Astrocyte (in vitro differentiated cells and primary cell): Measurements from ENCODE around the gene CCDC102B. TPM values are rescaled to one million over a fixed set of nuclear protein-coding genes. Genes with fewer than 3 reads are reported as not detected.

ENCODE experiments used
- DNase-seq: peaks from one replicate; pipeline ENCODE4 v3.0.0-alpha.2; 2010; ENCODE audit warnings: low read depth
- FAIRE-seq: peaks from 2 replicates; lab custom pipeline; 2011; peaks lifted over from hg19 to GRCh38; lab: Jason Lieb, UNC
- H2AFZ ChIP-seq: 2 replicates; pipeline ENCODE4 v1.6.0; 2012; ENCODE audit warnings: low read depth, low read length, inconsistent platforms
- H3K27ac ChIP-seq: 2 replicates; pipeline ENCODE4 v1.5.1; 2011; ENCODE audit warnings: low read depth, low read length, inconsistent platforms
- H3K27me3 ChIP-seq: 2 replicates; pipeline ENCODE4 v1.6.0; 2011; ENCODE audit warnings: low read length, inconsistent platforms; ENCODE audit not compliant: insufficient read depth
- H3K36me3 ChIP-seq: 2 replicates; pipeline ENCODE4 v1.5.1; 2011; ENCODE audit warnings: low read length, inconsistent platforms; ENCODE audit not compliant: insufficient read depth
- H3K4me1 ChIP-seq: 2 replicates; pipeline ENCODE4 v1.5.1; 2011; ENCODE audit warnings: low read length, inconsistent platforms; ENCODE audit not compliant: insufficient read depth
- H3K4me2 ChIP-seq: 2 replicates; pipeline ENCODE4 v1.6.0; 2012; ENCODE audit warnings: low read length, inconsistent platforms
- H3K4me3 ChIP-seq: 2 replicates; pipeline ENCODE4 v1.5.1; 2011; ENCODE audit warnings: low read depth, mild to moderate bottlenecking, low read length, inconsistent platforms; ENCODE audit not compliant: insufficient read depth
- H3K79me2 ChIP-seq: 2 replicates; pipeline ENCODE4 v1.6.0; 2012; ENCODE audit warnings: mild to moderate bottlenecking, low read length, inconsistent platforms; ENCODE audit not compliant: insufficient read depth
- H3K9ac ChIP-seq: 2 replicates; pipeline ENCODE4 v1.6.0; 2012; ENCODE audit warnings: mild to moderate bottlenecking, low read length, inconsistent platforms
- H3K9me3 ChIP-seq: 2 replicates; pipeline ENCODE4 v1.5.1; 2012; ENCODE audit warnings: low read depth, mild to moderate bottlenecking, low read length, inconsistent platforms; ENCODE audit not compliant: insufficient read depth
- H4K20me1 ChIP-seq: 2 replicates; pipeline ENCODE4 v1.6.0; 2012; ENCODE audit warnings: low read length, inconsistent platforms; ENCODE audit not compliant: insufficient read depth
- H3K27ac Mint-ChIP-seq: one replicate; pipeline ENCODE4 v1.8.0; 2021; ENCODE audit warnings: mild to moderate bottlenecking, mixed read lengths; ENCODE audit not compliant: unreplicated experiment
- H3K27me3 Mint-ChIP-seq: one replicate; pipeline ENCODE4 v1.8.0; 2021; ENCODE audit warnings: low read depth, mixed read lengths; ENCODE audit not compliant: unreplicated experiment
- H3K36me3 Mint-ChIP-seq: one replicate; pipeline ENCODE4 v1.8.0; 2021; ENCODE audit warnings: low read depth, mixed read lengths; ENCODE audit not compliant: unreplicated experiment
- H3K4me1 Mint-ChIP-seq: one replicate; pipeline ENCODE4 v1.8.0; 2021; ENCODE audit warnings: low read depth, mixed read lengths; ENCODE audit not compliant: unreplicated experiment
- H3K4me3 Mint-ChIP-seq: one replicate; pipeline ENCODE4 v1.8.0; 2021; ENCODE audit warnings: mild to moderate bottlenecking, moderate library complexity, mixed read lengths; ENCODE audit not compliant: unreplicated experiment
- H3K9me3 Mint-ChIP-seq: one replicate; pipeline ENCODE4 v1.8.0; 2021; ENCODE audit warnings: mild to moderate bottlenecking, mixed read lengths; ENCODE audit not compliant: unreplicated experiment
- EZH2 ChIP-seq: IDR thresholded peaks from 2 replicates; pipeline ENCODE4 v1.6.1; 2012; ENCODE audit warnings: mild to moderate bottlenecking, low read length, inconsistent platforms; ENCODE audit not compliant: insufficient read depth
- total RNA-seq: library from RNA; stranded (reverse); gene quantifications from 2 replicates; pipeline ENCODE4 v1.2.1, GENCODE V29; 2021
- TF ChIP-seq, protein P1 (sequence below): IDR thresholded peaks from 2 replicates; pipeline ENCODE4 v1.5.1; 2011; ENCODE audit warnings: low read depth, mild to moderate bottlenecking, inconsistent platforms, low read length, moderate library complexity; ENCODE audit not compliant: insufficient read depth

CCDC102B gene
- total RNA-seq, 1 donor from 2014 or later = 7.9 TPM

DNA sequence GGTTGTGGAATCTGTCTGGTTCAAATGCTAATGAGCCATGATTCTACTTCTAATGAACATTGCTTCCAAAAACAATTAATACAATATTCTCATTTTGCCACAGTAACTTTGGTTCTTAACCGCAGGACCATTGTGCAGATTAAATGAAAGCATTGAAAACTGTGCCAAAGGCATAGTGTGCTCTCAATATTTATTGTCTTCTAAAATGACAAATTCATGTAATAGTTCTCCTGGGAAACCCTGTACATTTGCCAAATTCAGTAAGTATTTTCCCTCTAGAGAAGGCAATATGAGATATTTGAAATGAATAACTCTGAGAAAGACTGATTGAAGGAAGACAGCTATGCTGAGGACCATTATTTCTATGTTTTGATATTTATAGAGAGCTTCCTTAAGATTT lies 246.3 kb downstream of the CCDC102B start:
- no peaks in the 10 kb centered on the region for H3K36me3 ChIP-seq
- H3K4me2 ChIP-seq = no peak overlapping the region
- TF ChIP-seq, protein P1, sequence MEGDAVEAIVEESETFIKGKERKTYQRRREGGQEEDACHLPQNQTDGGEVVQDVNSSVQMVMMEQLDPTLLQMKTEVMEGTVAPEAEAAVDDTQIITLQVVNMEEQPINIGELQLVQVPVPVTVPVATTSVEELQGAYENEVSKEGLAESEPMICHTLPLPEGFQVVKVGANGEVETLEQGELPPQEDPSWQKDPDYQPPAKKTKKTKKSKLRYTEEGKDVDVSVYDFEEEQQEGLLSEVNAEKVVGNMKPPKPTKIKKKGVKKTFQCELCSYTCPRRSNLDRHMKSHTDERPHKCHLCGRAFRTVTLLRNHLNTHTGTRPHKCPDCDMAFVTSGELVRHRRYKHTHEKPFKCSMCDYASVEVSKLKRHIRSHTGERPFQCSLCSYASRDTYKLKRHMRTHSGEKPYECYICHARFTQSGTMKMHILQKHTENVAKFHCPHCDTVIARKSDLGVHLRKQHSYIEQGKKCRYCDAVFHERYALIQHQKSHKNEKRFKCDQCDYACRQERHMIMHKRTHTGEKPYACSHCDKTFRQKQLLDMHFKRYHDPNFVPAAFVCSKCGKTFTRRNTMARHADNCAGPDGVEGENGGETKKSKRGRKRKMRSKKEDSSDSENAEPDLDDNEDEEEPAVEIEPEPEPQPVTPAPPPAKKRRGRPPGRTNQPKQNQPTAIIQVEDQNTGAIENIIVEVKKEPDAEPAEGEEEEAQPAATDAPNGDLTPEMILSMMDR = no peak
- TF ChIP-seq EZH2 = no peak
- no peak overlapping the region for H3K27ac ChIP-seq
- Mint-ChIP-seq H3K27me3 (no peaks in the 10 kb centered on the region), H3K4me1 (no peaks in the 10 kb centered on the region), H3K9me3 (no peaks in the 10 kb centered on the region), H3K27ac (no peak overlapping the region), H3K4me3 (no peak overlapping the region), H3K36me3 (no peaks in the 10 kb centered on the region)
- no peaks in the 10 kb centered on the region for H3K27me3 ChIP-seq
- no peaks in the 10 kb centered on the region for H4K20me1 ChIP-seq
- DNase-seq (no peak), FAIRE-seq (no peak)
- H2AFZ ChIP-seq = no peak overlapping the region
- H3K9me3 ChIP-seq = no peaks in the 10 kb centered on the region
- no peak overlapping the region for H3K4me3 ChIP-seq
- no peaks in the 10 kb centered on the region for H3K79me2 ChIP-seq
- no peaks in the 10 kb centered on the region for H3K4me1 ChIP-seq
- no peak overlapping the region for H3K9ac ChIP-seq

DNA sequence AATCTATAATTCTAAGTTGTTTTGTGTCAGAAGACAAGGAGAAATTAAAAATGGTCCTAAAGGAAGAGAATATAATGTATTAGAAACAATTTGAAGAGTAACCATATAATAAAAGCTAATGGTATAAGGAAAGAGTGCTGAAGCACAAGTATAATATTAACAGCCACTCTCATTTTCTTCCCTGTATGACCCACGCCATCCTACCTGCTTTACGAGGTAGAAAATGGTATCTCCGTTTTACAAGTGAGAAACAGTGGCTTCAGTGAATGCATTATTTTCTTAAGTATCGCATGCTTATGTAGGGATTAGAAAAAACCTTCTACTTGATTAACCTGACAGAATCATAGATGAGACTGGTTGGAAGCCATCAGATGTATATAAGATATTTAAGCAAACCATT lies 266.2 kb downstream of the CCDC102B start:
- no peaks in the 10 kb centered on the region for H3K79me2 ChIP-seq
- Mint-ChIP-seq H3K9me3 (peaks cover 1% of the 10 kb centered on the region), H3K4me1 (no peaks in the 10 kb centered on the region), H3K27ac (no peak overlapping the region), H3K36me3 (no peaks in the 10 kb centered on the region), H3K4me3 (no peak overlapping the region), H3K27me3 (no peaks in the 10 kb centered on the region)
- H2AFZ ChIP-seq = no peak overlapping the region
- H3K9ac ChIP-seq = no peak overlapping the region
- H3K27ac ChIP-seq = no peak overlapping the region
- FAIRE-seq (no peak), DNase-seq (no peak)
- H3K4me3 ChIP-seq = no peak overlapping the region
- H3K27me3 ChIP-seq = no peaks in the 10 kb centered on the region
- no peak overlapping the region for H3K4me2 ChIP-seq
- TF ChIP-seq, protein P1 = no peak
- TF ChIP-seq EZH2 = no peak
- no peaks in the 10 kb centered on the region for H3K36me3 ChIP-seq
- H3K9me3 ChIP-seq = no peaks in the 10 kb centered on the region
- H4K20me1 ChIP-seq = no peaks in the 10 kb centered on the region
- no peaks in the 10 kb centered on the region for H3K4me1 ChIP-seq

DNA sequence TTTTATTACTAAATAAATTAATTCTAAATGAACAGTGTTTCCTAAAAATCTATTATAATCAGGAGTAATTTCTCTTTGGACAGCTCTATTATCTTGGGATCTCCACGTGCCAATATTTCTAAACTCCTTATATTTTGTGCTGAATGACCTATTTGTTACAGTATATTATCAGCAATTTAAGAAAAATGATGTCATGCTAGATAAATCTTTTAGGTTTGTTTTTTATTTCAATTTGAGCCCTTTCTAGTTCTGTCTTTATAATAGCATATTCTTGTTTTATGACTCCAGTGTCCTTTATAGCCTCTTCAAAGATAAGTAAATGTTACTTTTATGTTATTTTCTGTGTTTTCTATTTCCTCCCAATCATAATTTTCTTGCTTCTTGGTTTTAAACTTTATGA lies 269.2 kb downstream of the CCDC102B start:
- no peaks in the 10 kb centered on the region for H3K9me3 ChIP-seq
- H3K27me3 ChIP-seq = no peaks in the 10 kb centered on the region
- H3K4me3 Mint-ChIP-seq = no peak overlapping the region
- H3K27ac Mint-ChIP-seq = no peak overlapping the region
- H3K79me2 ChIP-seq = no peaks in the 10 kb centered on the region
- H3K36me3 ChIP-seq = no peaks in the 10 kb centered on the region
- H3K36me3 Mint-ChIP-seq = no peaks in the 10 kb centered on the region
- no peaks in the 10 kb centered on the region for H3K27me3 Mint-ChIP-seq
- no peak overlapping the region for H3K4me3 ChIP-seq
- no peak overlapping the region for H2AFZ ChIP-seq
- no peaks in the 10 kb centered on the region for H4K20me1 ChIP-seq
- H3K4me1 Mint-ChIP-seq = peaks cover 3% of the 10 kb centered on the region
- no peak overlapping the region for H3K9ac ChIP-seq
- H3K4me1 ChIP-seq = no peaks in the 10 kb centered on the region
- no peak for TF ChIP-seq EZH2
- TF ChIP-seq, protein P1 = no peak
- H3K9me3 Mint-ChIP-seq = peaks cover 1% of the 10 kb centered on the region
- H3K27ac ChIP-seq = no peak overlapping the region
- H3K4me2 ChIP-seq = no peak overlapping the region
- FAIRE-seq = no peak
- no peak for DNase-seq
